WTC11 (cell line): ENCODE measurements around the gene PLBD2. TPM values are rescaled to one million over a fixed set of nuclear protein-coding genes. Genes with fewer than 3 reads are reported as not detected.

ENCODE experiments used
- ELF4 ChIP-seq: sonication (generic); formaldehyde crosslinking; IDR thresholded peaks from 2 replicates; pipeline ENCODE4 v1.8.1; 2022; ENCODE audit warnings: low read depth, mild to moderate bottlenecking, moderate library complexity, missing genetic modification reagents
- ESRRA ChIP-seq: sonication (generic); formaldehyde crosslinking; IDR thresholded peaks from 2 replicates; pipeline ENCODE4 v1.8.1; 2022; ENCODE audit warnings: mild to moderate bottlenecking, missing genetic modification reagents, borderline replicate concordance
- ETV6 ChIP-seq: sonication (generic); formaldehyde crosslinking; IDR thresholded peaks from 2 replicates; pipeline ENCODE4 v1.8.1; 2022; ENCODE audit warnings: mild to moderate bottlenecking, missing genetic modification reagents
- FOXK1 ChIP-seq: sonication (generic); formaldehyde crosslinking; IDR thresholded peaks from 2 replicates; pipeline ENCODE4 v1.8.0; 2022; ENCODE audit warnings: mild to moderate bottlenecking, moderate library complexity, missing genetic modification reagents
- GABPB1 ChIP-seq: sonication (generic); formaldehyde crosslinking; IDR thresholded peaks from 2 replicates; pipeline ENCODE4 v1.8.1; 2023; ENCODE audit warnings: mild to moderate bottlenecking, missing genetic modification reagents
- IRF2 ChIP-seq: sonication (generic); formaldehyde crosslinking; IDR thresholded peaks from 2 replicates; pipeline ENCODE4 v1.8.0; 2022; ENCODE audit warnings: low read depth, missing genetic modification reagents, borderline replicate concordance
- JAZF1 ChIP-seq: fragments of 250-450 bp; sonication (Bioruptor Pico); IDR thresholded peaks from 2 replicates; pipeline ENCODE4 v1.9.0; 2021; ENCODE audit warnings: moderate library complexity, mild to moderate bottlenecking, inconsistent platforms
- KAT7 ChIP-seq: sonication (generic); formaldehyde crosslinking; IDR thresholded peaks from 2 replicates; pipeline ENCODE4 v1.8.1; 2023; ENCODE audit warnings: missing genetic modification reagents, mild to moderate bottlenecking, borderline replicate concordance
- NFATC4 ChIP-seq: fragments of 250-450 bp; sonication (Bioruptor Pico); IDR thresholded peaks from 2 replicates; pipeline ENCODE4 v1.9.0; 2021; ENCODE audit warnings: mild to moderate bottlenecking
- NR1H2 ChIP-seq: sonication (generic); formaldehyde crosslinking; IDR thresholded peaks from 2 replicates; pipeline ENCODE4 v1.9.0; 2021; ENCODE audit warnings: mild to moderate bottlenecking, moderate library complexity, missing genetic modification reagents
- NR2C2 ChIP-seq: sonication (generic); formaldehyde crosslinking; IDR thresholded peaks from 2 replicates; pipeline ENCODE4 v1.8.0; 2022; ENCODE audit warnings: mild to moderate bottlenecking, missing genetic modification reagents
- RELA ChIP-seq: sonication (generic); formaldehyde crosslinking; IDR thresholded peaks from 2 replicates; pipeline ENCODE4 v1.8.1; 2022; ENCODE audit warnings: missing genetic modification reagents, mild to moderate bottlenecking, borderline replicate concordance
- SOX15 ChIP-seq: fragments of 250-450 bp; sonication (Bioruptor Pico); IDR thresholded peaks from 2 replicates; pipeline ENCODE4 v1.9.0; 2021; ENCODE audit warnings: mild to moderate bottlenecking
- ZNF121 ChIP-seq: sonication (generic); formaldehyde crosslinking; IDR thresholded peaks from 2 replicates; pipeline ENCODE4 v1.8.0; 2023; ENCODE audit warnings: missing genetic modification reagents
- ZNF219 ChIP-seq: sonication (generic); formaldehyde crosslinking; IDR thresholded peaks from 2 replicates; pipeline ENCODE4 v1.8.0; 2023; ENCODE audit warnings: missing genetic modification reagents, mild to moderate bottlenecking, borderline replicate concordance
- ZNF232 ChIP-seq: sonication (generic); formaldehyde crosslinking; IDR thresholded peaks from 2 replicates; pipeline ENCODE4 v1.8.0; 2022; ENCODE audit warnings: mild to moderate bottlenecking, missing genetic modification reagents
- ZNF281 ChIP-seq: sonication (generic); formaldehyde crosslinking; IDR thresholded peaks from 2 replicates; pipeline ENCODE4 v1.8.0; 2023; ENCODE audit warnings: mild to moderate bottlenecking, missing genetic modification reagents
- ZNF317 ChIP-seq: sonication (generic); formaldehyde crosslinking; IDR thresholded peaks from 2 replicates; pipeline ENCODE4 v1.8.1; 2023; ENCODE audit warnings: low read depth, mild to moderate bottlenecking, moderate library complexity, missing genetic modification reagents, borderline replicate concordance
- ZNF396 ChIP-seq: fragments of 250-450 bp; sonication (Bioruptor Pico); IDR thresholded peaks from 2 replicates; pipeline ENCODE4 v1.8.0; 2021; ENCODE audit warnings: mild to moderate bottlenecking, moderate library complexity, borderline replicate concordance
- ZNF671 ChIP-seq: fragments of 250-450 bp; sonication (Bioruptor Pico); IDR thresholded peaks from 2 replicates; pipeline ENCODE4 v1.8.0; 2021; ENCODE audit warnings: mild to moderate bottlenecking
- total RNA-seq: library from RNA; stranded (reverse); gene quantifications from 3 replicates; pipeline ENCODE4 v1.2.3, GENCODE V29; 2021
- TF ChIP-seq, protein P1 (sequence below): fragments of 250-450 bp; sonication (Bioruptor Pico); IDR thresholded peaks from 2 replicates; pipeline ENCODE4 v1.9.0; 2021; ENCODE audit warnings: mild to moderate bottlenecking, borderline replicate concordance
- TF ChIP-seq, protein P2 (sequence below): sonication (generic); formaldehyde crosslinking; IDR thresholded peaks from 2 replicates; pipeline ENCODE4 v1.8.1; 2023; ENCODE audit warnings: mild to moderate bottlenecking, missing genetic modification reagents, moderate library complexity
- TF ChIP-seq, protein P3 (sequence below): sonication (generic); formaldehyde crosslinking; IDR thresholded peaks from 2 replicates; pipeline ENCODE4 v1.8.1; 2023; ENCODE audit warnings: mild to moderate bottlenecking, missing genetic modification reagents, borderline replicate concordance
- TF ChIP-seq, protein P4 (sequence below): sonication (generic); formaldehyde crosslinking; IDR thresholded peaks from 2 replicates; pipeline ENCODE4 v1.8.1; 2022; ENCODE audit warnings: mild to moderate bottlenecking, moderate library complexity, missing genetic modification reagents
- TF ChIP-seq, protein P5 (sequence below): fragments of 250-450 bp; sonication (Bioruptor Pico); conservative IDR thresholded peaks from 2 replicates; pipeline ENCODE4 v1.9.0; 2021; ENCODE audit warnings: mild to moderate bottlenecking

Gene PLBD2
- total RNA-seq, 1 experiment from 2014 or later, result 34.8 TPM

GRCh38 chr12:113358381-113359132 is at the start of gene PLBD2 (continued):
- TF ChIP-seq, protein P1, sequence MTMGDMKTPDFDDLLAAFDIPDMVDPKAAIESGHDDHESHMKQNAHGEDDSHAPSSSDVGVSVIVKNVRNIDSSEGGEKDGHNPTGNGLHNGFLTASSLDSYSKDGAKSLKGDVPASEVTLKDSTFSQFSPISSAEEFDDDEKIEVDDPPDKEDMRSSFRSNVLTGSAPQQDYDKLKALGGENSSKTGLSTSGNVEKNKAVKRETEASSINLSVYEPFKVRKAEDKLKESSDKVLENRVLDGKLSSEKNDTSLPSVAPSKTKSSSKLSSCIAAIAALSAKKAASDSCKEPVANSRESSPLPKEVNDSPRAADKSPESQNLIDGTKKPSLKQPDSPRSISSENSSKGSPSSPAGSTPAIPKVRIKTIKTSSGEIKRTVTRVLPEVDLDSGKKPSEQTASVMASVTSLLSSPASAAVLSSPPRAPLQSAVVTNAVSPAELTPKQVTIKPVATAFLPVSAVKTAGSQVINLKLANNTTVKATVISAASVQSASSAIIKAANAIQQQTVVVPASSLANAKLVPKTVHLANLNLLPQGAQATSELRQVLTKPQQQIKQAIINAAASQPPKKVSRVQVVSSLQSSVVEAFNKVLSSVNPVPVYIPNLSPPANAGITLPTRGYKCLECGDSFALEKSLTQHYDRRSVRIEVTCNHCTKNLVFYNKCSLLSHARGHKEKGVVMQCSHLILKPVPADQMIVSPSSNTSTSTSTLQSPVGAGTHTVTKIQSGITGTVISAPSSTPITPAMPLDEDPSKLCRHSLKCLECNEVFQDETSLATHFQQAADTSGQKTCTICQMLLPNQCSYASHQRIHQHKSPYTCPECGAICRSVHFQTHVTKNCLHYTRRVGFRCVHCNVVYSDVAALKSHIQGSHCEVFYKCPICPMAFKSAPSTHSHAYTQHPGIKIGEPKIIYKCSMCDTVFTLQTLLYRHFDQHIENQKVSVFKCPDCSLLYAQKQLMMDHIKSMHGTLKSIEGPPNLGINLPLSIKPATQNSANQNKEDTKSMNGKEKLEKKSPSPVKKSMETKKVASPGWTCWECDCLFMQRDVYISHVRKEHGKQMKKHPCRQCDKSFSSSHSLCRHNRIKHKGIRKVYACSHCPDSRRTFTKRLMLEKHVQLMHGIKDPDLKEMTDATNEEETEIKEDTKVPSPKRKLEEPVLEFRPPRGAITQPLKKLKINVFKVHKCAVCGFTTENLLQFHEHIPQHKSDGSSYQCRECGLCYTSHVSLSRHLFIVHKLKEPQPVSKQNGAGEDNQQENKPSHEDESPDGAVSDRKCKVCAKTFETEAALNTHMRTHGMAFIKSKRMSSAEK (CRISPR knock-in tag), result no peak
- TF ChIP-seq ZNF281 (CRISPR knock-in tag) (no peak), SOX15 (CRISPR knock-in tag) (no peak), ZNF671 (no peak), ETV6 (CRISPR knock-in tag) (peak; percentile 74; the same call in 1 of the 2 replicates), ELF4 (CRISPR knock-in tag) (no peak), ZNF317 (no peak; the same call in 1 of the 2 replicates), ZNF396 (CRISPR knock-in tag) (no peak), ZNF232 (CRISPR knock-in tag) (peak; percentile 45; the same call in 1 of the 2 replicates), ESRRA (CRISPR knock-in tag) (peak; percentile 75), ZNF121 (CRISPR knock-in tag) (no peak), JAZF1 (CRISPR knock-in tag) (no peak), NFATC4 (CRISPR knock-in tag) (no peak), NR1H2 (CRISPR knock-in tag) (no peak), RELA (peak; percentile 86; the same call in 1 of the 2 replicates), IRF2 (CRISPR knock-in tag) (no peak), KAT7 (peak; percentile 97), FOXK1 (CRISPR knock-in tag) (peak; percentile 66; the same call in 1 of the 2 replicates), GABPB1 (CRISPR knock-in tag) (no peak), ZNF219 (peak; percentile 71; the same call in 1 of the 2 replicates), NR2C2 (CRISPR knock-in tag) (no peak)
- TF ChIP-seq, protein P2, sequence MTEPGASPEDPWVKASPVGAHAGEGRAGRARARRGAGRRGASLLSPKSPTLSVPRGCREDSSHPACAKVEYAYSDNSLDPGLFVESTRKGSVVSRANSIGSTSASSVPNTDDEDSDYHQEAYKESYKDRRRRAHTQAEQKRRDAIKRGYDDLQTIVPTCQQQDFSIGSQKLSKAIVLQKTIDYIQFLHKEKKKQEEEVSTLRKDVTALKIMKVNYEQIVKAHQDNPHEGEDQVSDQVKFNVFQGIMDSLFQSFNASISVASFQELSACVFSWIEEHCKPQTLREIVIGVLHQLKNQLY (CRISPR knock-in tag), result 0 out of 2 replicates have a peak, but pooled peaks have one; percentile 80
- TF ChIP-seq, protein P3, sequence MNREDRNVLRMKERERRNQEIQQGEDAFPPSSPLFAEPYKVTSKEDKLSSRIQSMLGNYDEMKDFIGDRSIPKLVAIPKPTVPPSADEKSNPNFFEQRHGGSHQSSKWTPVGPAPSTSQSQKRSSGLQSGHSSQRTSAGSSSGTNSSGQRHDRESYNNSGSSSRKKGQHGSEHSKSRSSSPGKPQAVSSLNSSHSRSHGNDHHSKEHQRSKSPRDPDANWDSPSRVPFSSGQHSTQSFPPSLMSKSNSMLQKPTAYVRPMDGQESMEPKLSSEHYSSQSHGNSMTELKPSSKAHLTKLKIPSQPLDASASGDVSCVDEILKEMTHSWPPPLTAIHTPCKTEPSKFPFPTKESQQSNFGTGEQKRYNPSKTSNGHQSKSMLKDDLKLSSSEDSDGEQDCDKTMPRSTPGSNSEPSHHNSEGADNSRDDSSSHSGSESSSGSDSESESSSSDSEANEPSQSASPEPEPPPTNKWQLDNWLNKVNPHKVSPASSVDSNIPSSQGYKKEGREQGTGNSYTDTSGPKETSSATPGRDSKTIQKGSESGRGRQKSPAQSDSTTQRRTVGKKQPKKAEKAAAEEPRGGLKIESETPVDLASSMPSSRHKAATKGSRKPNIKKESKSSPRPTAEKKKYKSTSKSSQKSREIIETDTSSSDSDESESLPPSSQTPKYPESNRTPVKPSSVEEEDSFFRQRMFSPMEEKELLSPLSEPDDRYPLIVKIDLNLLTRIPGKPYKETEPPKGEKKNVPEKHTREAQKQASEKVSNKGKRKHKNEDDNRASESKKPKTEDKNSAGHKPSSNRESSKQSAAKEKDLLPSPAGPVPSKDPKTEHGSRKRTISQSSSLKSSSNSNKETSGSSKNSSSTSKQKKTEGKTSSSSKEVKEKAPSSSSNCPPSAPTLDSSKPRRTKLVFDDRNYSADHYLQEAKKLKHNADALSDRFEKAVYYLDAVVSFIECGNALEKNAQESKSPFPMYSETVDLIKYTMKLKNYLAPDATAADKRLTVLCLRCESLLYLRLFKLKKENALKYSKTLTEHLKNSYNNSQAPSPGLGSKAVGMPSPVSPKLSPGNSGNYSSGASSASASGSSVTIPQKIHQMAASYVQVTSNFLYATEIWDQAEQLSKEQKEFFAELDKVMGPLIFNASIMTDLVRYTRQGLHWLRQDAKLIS (CRISPR knock-in tag), result no peak
- TF ChIP-seq, protein P4, sequence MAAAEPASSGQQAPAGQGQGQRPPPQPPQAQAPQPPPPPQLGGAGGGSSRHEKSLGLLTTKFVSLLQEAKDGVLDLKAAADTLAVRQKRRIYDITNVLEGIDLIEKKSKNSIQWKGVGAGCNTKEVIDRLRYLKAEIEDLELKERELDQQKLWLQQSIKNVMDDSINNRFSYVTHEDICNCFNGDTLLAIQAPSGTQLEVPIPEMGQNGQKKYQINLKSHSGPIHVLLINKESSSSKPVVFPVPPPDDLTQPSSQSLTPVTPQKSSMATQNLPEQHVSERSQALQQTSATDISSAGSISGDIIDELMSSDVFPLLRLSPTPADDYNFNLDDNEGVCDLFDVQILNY, result peak; percentile 76
- TF ChIP-seq, protein P5, sequence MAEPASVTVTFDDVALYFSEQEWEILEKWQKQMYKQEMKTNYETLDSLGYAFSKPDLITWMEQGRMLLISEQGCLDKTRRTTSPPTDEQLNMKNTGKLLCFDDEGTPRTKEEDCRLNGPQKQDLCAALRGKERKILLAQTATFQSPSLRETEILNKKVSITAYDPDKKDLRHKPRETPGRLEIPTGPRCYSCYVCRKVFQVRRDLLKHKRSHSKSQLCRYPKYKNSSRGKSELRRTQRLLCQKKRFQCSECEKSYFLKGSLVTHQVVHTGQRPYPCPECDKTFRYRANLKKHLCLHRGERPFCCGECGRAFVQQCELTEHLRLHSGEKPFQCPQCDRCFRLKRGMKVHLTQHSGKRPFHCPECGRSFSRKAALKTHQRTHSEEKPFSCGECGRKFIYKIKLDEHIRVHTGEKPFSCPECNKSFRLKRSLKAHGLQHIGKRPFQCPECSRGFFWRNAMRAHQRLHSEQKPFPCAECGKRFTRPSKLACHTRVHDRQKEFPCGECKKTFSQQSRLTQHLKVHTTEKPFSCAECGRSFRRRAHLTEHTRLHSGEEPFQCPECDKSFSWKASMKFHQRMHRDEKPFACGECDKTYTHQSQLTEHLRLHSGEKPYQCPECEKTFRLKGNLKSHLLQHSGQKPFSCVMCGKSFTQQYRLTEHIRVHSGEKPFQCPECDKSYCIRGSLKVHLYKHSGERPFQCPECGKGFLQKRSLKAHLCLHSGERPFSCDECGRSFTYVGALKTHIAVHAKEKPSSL (CRISPR knock-in tag), result no peak
